HepG2 (cell line): ENCODE data around the gene C16orf78. TPM values are rescaled to one million over a fixed set of nuclear protein-coding genes. Genes with fewer than 3 reads are reported as not detected.

Source experiments
- ATAC-seq: fragments of 200-7000 bp; cut with Tn5 transposase; 3 replicates; pipeline ENCODE4 v1.9.1; 2020; ENCODE audit warnings: mild to moderate bottlenecking, moderate library complexity
- BruUV-seq: library from RNA; stranded (reverse); fragments of 400-500 nt; replicated peaks from 2 replicates; lab custom pipeline; 2021; lab: Mats Ljungman, UMichigan
- CTCF ChIA-PET: fragments of 300-600 bp; formaldehyde crosslinking; extraction: SDS; loops from one replicate; lab custom pipeline; 2021; ENCODE audit warnings: low total read pairs, inconsistent platforms, low intra/inter-chr PET ratio; lab: Yijun Ruan, JAX
- POLR2A ChIA-PET: fragments of 350-600 bp; sonication (Branson Sonifier 250); formaldehyde crosslinking; loops from one replicate; lab custom pipeline; 2020; ENCODE audit warnings: antibody characterized with exemption, inconsistent platforms; lab: Yijun Ruan, JAX
- DNase-seq: peaks from one replicate; pipeline ENCODE4 v3.0.0-alpha.2; 2015; ENCODE audit warnings: low spot score
- FAIRE-seq: peaks from 3 replicates; lab custom pipeline; 2011; peaks lifted over from hg19 to GRCh38; lab: Jason Lieb, UNC
- H2AFZ ChIP-seq: one replicate; pipeline ENCODE4 v1.6.1; 2011; ENCODE audit warnings: low read length, inconsistent platforms
- H3K27ac ChIP-seq: fragments of 300-600 bp; 3 replicates; pipeline ENCODE4 v1.8.0; 2011; ENCODE audit warnings: mixed run types, mild to moderate bottlenecking, mixed read lengths, low read length, inconsistent platforms; ENCODE audit not compliant: insufficient read depth; ENCODE audit errors: extremely low read length
- H3K27me3 ChIP-seq, 2 experiments: fragments of 200-600 bp in 1 of 2; 2 replicates in 1 of 2; 3 replicates in 1 of 2; pipeline versions ENCODE4 v1.6.0 to v1.8.0; 2011; ENCODE audit warnings: low read length in 2 of 2, mild to moderate bottlenecking in 2 of 2, moderate library complexity in 2 of 2, inconsistent platforms in 1 of 2; ENCODE audit not compliant: insufficient read depth in 2 of 2, control insufficient read depth in 1 of 2
- H3K36me3 ChIP-seq, 2 experiments: fragments of 200-600 bp in 1 of 2; replicated peaks in 1 of 2; 2 replicates in 1 of 2; 3 replicates in 1 of 2; pipeline versions ENCODE4 v1.5.1 to v1.8.0; 2011; ENCODE audit warnings: low read length in 2 of 2, inconsistent platforms in 1 of 2; ENCODE audit not compliant: insufficient read depth in 2 of 2, control insufficient read depth in 1 of 2
- H3K4me1 ChIP-seq: 2 replicates; pipeline ENCODE4 v1.5.1; 2012; ENCODE audit warnings: low read length, inconsistent platforms; ENCODE audit not compliant: insufficient read depth
- H3K4me2 ChIP-seq: 2 replicates; pipeline ENCODE4 v1.6.0; 2011; ENCODE audit warnings: low read depth, low read length, inconsistent platforms
- H3K4me3 ChIP-seq, 3 experiments: fragments of 200-600 bp in 1 of 3; sonication (generic), shearing (Covaris generic) in 1 of 3; replicated peaks in 1 of 3; 2 replicates each; pipeline ENCODE4 v1.5.1; 2011 to 2016; ENCODE audit warnings: low read length in 3 of 3, inconsistent platforms in 2 of 3, low read depth in 2 of 3, mild to moderate bottlenecking in 2 of 3, control low read depth in 1 of 3, mixed read lengths in 1 of 3; ENCODE audit not compliant: insufficient read depth in 1 of 3
- H3K79me2 ChIP-seq: one replicate; pipeline ENCODE4 v1.6.1; 2011; ENCODE audit warnings: low read length, inconsistent platforms; ENCODE audit not compliant: insufficient read depth
- H3K9ac ChIP-seq: 2 replicates; pipeline ENCODE4 v1.6.0; 2011; ENCODE audit warnings: mild to moderate bottlenecking, low read depth, low read length, inconsistent platforms; ENCODE audit not compliant: insufficient read depth
- H3K9me3 ChIP-seq: 2 replicates; pipeline ENCODE4 v1.5.1; 2012; ENCODE audit warnings: mild to moderate bottlenecking, low read length
- H4K20me1 ChIP-seq: 2 replicates; pipeline ENCODE4 v1.6.0; 2011; ENCODE audit warnings: inconsistent platforms, mild to moderate bottlenecking, low read length, moderate library complexity; ENCODE audit not compliant: insufficient read depth
- IRF9 ChIP-seq: sonication (generic); formaldehyde crosslinking; IDR thresholded peaks from 2 replicates; pipeline ENCODE4 v1.8.0; 2022; ENCODE audit warnings: missing genetic modification reagents, mild to moderate bottlenecking, borderline replicate concordance
- JDP2 ChIP-seq: sonication (generic); formaldehyde crosslinking; IDR thresholded peaks from 2 replicates; pipeline ENCODE4 v1.8.1; 2022; ENCODE audit warnings: missing genetic modification reagents, borderline replicate concordance
- MATR3 ChIP-seq: sonication (generic); formaldehyde crosslinking; IDR thresholded peaks from 2 replicates; pipeline ENCODE4 v1.4.0; 2020; ENCODE audit warnings: missing genetic modification reagents
- MNT ChIP-seq: fragments of 450-650 bp; IDR thresholded peaks from 2 replicates; pipeline ENCODE4 v1.6.1; 2016
- MXD3 ChIP-seq: IDR thresholded peaks from 2 replicates; pipeline ENCODE4 v1.6.1; 2016; ENCODE audit warnings: mild to moderate bottlenecking, missing biosample characterization, missing genetic modification reagents
- ZNF724P ChIP-seq: sonication (generic); formaldehyde crosslinking; IDR thresholded peaks from 2 replicates; pipeline ENCODE4 v1.8.0; 2022; ENCODE audit warnings: missing genetic modification reagents, borderline replicate concordance
- ZNF746 ChIP-seq: sonication (generic); formaldehyde crosslinking; IDR thresholded peaks from 2 replicates; pipeline ENCODE4 v1.8.0; 2022; ENCODE audit warnings: mild to moderate bottlenecking, missing genetic modification reagents
- WGBS: methylation state at CpG from one replicate; pipeline ENCODE4 v1.1.6; 2017; ENCODE audit warnings: low lambda C conversion rate; 5-methylcytosine and 5-hydroxymethylcytosine counted together
- in situ Hi-C: cut with HindIII; loops from 2 replicates; pipeline ENCODE4 v1.10.0; 2017; ENCODE audit warnings: low pct_unique_long_range_greater_than_20kb; ENCODE audit not compliant: extremely low pct_ligation_motif_present
- intact Hi-C: fragments of 100-400 bp; cut with micrococcal nuclease; formaldehyde crosslinking; loops from one replicate; pipeline ENCODE4 v1.10.0; 2022; ENCODE audit not compliant: unreplicated experiment
- polyA plus RNA-seq, 8 experiments: library from polyadenylated mRNA; depleted of rRNA in 3 of 8; stranded (reverse) in 7 of 8; unstranded in 1 of 8; fragments of >200 nt; fragmentation: Illumina TruSeq in 4 of 8; extraction: Trizol in 4 of 8; gene quantifications; 2 replicates each; pipeline versions ENCODE4 v1.2.1 to v1.2.3, GENCODE V29; 2011 to 2016; ENCODE audit warnings: low read depth in 4 of 8, missing spikeins in 1 of 8, mixed read lengths in 1 of 8; ENCODE audit not compliant: insufficient read depth in 1 of 8
- total RNA-seq, 5 experiments: library from RNA; depleted of rRNA; stranded (reverse); fragments of >200 nt; fragmentation: Illumina TruSeq; extraction: Trizol; gene quantifications; 2 replicates each; pipeline ENCODE4 v1.2.3, GENCODE V29; 2016; ENCODE audit warnings: low read depth in 1 of 5

Gene C16orf78
- total and polyA plus RNA-seq, 2 of the 13 experiments (the other 11 are each of a cell fraction or from before 2014, with no cell fraction given), result not detected

GRCh38 chr16:49369651-49370611 lies 3.7 kb upstream of the C16orf78 start:
- ChIA-PET POLR2A (no interaction called here), CTCF (no interaction called here)
- H2AFZ ChIP-seq, result no peak overlapping the region
- TF ChIP-seq ZNF724P (CRISPR knock-in tag) (no peak), ZNF746 (CRISPR knock-in tag) (no peak), JDP2 (CRISPR knock-in tag) (no peak), MNT (peak; percentile 82), MXD3 (CRISPR knock-in tag) (no peak), IRF9 (CRISPR knock-in tag) (no peak), MATR3 (no peak)
- no TSS peak for BruUV-seq
- H3K27ac ChIP-seq, result no peak overlapping the region
- H3K27me3 ChIP-seq, result no peaks in the 10 kb centered on the region
- FAIRE-seq, result no peak
- no peaks in the 10 kb centered on the region for H3K36me3 ChIP-seq
- H3K9ac ChIP-seq, result no peak overlapping the region
- H3K79me2 ChIP-seq, result no peaks in the 10 kb centered on the region
- no peaks in the 10 kb centered on the region for H3K9me3 ChIP-seq
- 0% methylated on average over 3 of the region's 3 CpGs for WGBS
- H3K4me3 ChIP-seq, result no peak overlapping the region
- ATAC-seq, result no peak
- no peak overlapping the region for H3K4me2 ChIP-seq
- H3K4me1 ChIP-seq, result no peaks in the 10 kb centered on the region
- H4K20me1 ChIP-seq, result no peaks in the 10 kb centered on the region
- intact Hi-C loops, result no loop called here
- in situ Hi-C loops, result no loop called here
- no peak for DNase-seq
